Sciatic nerve (tissue), 2 donors: ENCODE results near the gene ADAMTS4. TPM values are rescaled to one million over a fixed set of nuclear protein-coding genes. Genes with fewer than 3 reads are reported as not detected.

ENCODE experiments used
- ATAC-seq: fragments of 200-7000 bp; cut with Tn5 transposase; one replicate; pipeline ENCODE4 v1.9.1; 2020; ENCODE audit warnings: mild to moderate bottlenecking, moderate library complexity
- DNase-seq: peaks from one replicate; pipeline ENCODE4 v3.0.0-alpha.2; 2020; ENCODE audit warnings: low spot score
- intact Hi-C: fragments of 100-400 bp; cut with DNase I; formaldehyde crosslinking; loops from one replicate; pipeline ENCODE4 v1.14.2; 2022
- total RNA-seq: library from RNA; stranded (reverse); fragmentation: NEBNext Ultra II Directional; extraction: Animal tissue kit (Norgen Biotek cat#: 25700); gene quantifications from one replicate; pipeline ENCODE4 v1.2.1, GENCODE V29; 2021
- donor health status: DM: no; HTN: no; CAD: no.
- donor health status: DM: no; HTN: no; CAD: no.

The ADAMTS4 gene
- total RNA-seq, 1 donor from 2014 or later: 75.9 TPM

DNA sequence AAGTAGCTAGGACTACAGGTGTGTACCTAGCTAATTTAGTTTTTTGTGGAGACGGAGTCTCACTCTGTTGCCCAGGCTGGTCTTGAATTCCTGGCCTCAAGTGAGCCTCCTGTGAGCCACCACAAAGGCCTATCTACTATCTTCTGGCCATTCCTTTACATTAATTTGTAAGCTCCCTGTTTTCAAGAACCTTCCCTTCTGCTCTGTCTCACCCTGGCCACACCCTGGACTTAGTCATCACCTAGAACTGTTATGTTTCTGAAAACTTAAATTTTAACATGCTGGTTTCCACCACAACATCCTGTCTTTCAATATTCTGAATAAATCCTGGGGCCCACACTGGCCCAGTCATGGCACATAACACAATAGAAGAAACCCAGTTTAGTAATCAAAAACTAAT lies 16.6 kb downstream of the ADAMTS4 start:
- ATAC-seq (no peak), DNase-seq (no peak)
- intact Hi-C loops: no loop called here

DNA sequence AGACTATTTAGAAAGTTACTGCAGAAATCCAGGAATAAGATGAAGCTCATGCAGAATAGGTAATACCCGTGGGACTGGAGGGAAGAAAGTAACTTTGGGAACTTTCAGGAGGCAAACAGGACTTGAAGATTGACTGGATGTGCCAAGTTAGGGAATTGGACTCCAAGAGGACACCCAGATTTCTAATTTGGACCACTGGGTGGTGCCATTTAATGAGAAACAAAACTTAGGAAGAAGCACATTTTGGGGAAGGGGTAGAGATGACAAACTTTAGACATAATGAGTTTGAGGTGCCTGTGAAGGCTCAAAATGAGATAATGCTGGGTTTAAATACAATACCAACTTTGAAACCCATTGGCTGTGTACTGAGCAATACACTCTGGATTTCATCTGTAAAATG lies 18.2 kb downstream of the ADAMTS4 start:
- DNase-seq (no peak), ATAC-seq (no peak)
- intact Hi-C loops: no loop called here

DNA sequence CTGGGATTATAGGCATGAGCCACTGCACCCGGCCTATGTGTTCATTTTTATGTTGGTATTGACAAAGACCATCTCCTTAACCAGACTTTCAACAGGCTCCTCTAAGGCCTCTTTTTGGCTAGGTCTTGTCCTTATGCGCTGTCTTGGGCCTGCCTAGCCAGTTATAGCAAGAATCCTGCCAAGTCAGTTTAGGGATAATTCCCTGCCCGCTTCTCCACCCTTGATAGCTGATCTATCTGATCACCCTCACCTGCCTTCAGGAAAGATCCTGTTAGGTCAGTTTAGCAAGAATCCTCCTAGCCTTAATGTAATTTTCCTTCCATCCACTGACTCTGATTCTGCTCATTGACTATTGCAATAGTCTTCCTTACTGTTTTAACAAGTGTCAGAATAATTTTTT lies 19.2 kb downstream of the ADAMTS4 start:
- DNase-seq (no peak), ATAC-seq (no peak)
- intact Hi-C loops: no loop called here

DNA sequence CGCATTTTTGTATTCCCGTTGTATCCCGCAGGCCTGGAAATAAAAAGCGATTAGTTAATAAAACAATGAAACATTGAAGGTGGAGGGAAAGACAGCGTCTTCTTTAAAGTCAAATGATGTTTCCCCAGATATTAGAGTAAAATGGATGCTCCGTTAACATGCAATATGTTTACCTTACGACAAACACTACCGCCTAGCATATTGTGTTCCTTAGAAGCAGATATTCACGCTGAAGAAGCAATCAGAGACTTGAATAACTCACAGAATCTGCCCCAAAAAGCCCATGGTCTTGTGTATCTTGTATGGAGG lies 21.0 kb downstream of the ADAMTS4 start:
- DNase-seq (no peak), ATAC-seq (no peak)
- intact Hi-C loops: no loop called here

DNA sequence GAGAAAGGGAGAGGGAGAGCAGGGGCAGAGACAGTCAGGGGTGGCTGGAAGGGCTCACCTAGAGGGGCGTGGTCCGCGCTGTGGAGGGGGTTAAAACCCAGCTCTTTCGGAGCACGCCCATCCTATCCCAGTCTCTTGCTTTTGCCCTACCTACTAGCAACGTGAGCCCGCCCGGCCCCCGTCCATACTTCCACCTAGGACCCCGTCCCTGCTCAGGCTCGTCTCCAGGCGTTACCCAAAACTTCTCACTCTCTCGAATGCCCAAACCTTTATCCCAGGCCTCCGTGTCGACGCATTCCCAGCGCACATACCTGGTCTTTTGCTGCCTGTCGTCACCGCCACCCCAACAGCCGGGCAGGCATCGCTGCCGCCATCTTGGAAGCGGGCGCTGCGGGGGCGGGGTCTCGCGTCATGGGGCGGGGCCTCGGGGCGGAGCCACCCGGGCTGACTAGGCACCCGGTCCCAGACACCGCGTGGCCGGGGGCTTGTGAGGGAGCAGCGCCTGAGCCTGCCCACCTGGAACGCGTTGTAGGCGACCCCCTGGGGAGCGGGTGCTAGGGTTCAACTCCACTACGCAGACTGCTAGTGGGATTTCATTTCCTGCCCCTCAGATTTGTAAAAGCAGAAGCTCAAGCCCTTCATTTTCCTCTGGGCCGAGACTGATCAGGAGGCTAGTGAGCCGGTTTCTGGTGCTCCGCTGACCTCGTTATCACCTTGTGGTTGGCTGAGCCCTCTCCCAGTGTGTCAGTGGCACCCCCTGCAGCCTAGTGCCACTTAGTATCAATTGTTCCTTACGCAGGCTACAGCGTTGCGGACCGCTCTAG lies 21.5 kb downstream of the ADAMTS4 start, which contains the start of gene B4GALT3:
B4GALT3 (minus strand) TSS at position 396 of the 824 bp plus-strand sequence. CDS start 1,447 bp downstream, outside the sequence.
- DNase-seq (peak; percentile 97), ATAC-seq (peak; percentile 97)
- intact Hi-C loops: no loop called here

DNA sequence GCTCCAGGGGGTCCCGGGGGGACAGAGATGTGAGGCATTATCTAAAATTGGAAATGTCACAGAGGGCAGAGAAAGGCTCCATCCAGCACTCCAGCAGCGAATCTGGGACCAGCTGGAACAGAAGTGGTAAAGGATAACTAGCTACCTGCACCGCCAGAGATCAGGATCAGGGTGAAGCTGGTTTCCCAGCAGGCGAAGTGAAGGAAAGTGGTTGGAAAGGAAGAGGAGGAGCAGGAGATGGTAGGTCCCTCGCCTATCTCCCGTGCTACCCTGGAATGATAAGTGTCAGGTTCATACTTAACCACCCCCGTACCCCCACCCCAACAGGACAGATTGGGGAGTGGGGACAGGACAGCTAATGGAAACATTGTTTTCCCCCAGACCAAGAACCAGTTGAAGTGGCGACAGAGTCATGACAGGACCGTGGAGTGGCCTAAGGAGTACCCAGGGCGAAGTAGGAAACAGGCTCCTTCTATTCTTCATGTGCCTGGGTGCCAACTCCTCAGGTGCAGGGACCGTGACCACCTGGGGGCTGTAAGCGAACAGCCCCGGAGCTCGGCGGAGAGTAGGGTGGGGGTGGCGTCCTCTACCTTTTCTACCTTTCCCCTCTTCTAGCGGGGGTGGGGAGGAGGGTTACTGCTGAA lies 22.3 kb downstream of the ADAMTS4 start:
- DNase-seq (no peak), ATAC-seq (no peak)
- intact Hi-C loops: no loop called here

DNA sequence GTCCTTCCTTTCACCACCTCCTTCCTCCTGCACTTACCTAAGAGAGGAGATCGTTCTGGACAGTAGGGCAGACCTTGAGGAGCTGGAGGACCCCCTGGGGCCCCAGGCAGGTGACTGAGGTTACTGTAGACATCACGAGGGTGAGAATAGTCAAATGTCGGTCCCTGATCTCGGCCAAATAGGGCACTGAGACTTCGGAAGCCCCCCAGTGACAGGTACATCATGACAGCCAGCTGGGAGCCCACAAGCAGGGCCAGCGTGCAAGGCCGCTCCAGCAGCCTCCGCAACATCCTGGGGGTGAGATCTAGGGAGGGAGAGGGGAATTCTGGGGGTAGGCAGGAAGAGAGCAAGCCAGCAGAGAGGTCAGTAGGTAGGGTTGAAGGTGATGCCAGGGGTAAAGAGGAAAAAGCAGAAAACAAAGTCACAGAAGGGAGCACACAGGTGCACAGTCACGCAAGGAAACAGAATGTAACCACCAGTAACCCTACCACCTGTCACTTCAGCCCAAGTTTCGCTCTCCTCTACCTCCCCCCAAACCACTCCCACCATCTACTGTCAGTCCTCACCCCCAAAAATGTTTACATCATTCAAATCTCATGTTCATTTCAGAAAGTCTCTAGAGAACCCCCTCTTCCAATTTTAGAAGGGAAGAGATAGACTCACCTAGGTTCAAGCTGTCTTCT lies 22.9 kb downstream of the ADAMTS4 start:
- DNase-seq: no peak
- intact Hi-C loops: no loop called here
- no peak for ATAC-seq

DNA sequence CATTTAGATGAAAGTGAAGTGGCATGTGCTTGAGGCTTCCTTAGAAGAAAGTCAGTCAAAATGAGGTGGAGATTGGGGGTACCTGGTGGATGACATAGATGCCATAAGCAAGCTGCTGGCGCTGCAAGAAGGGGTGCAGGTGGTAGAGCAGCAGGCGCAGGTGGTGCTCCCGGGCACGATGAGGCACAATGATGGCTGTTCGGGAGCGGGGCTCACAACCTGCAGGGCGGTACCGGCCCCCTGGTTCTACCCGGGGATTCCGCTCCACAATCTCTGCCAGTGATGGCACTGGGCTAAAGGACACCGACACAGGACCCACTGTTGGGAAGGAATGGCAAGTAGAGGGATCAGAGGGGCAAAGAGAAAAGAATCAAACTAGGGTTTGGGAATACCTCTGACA lies 23.9 kb downstream of the ADAMTS4 start:
- no peak for DNase-seq
- intact Hi-C loops: no loop called here
- ATAC-seq: no peak

DNA sequence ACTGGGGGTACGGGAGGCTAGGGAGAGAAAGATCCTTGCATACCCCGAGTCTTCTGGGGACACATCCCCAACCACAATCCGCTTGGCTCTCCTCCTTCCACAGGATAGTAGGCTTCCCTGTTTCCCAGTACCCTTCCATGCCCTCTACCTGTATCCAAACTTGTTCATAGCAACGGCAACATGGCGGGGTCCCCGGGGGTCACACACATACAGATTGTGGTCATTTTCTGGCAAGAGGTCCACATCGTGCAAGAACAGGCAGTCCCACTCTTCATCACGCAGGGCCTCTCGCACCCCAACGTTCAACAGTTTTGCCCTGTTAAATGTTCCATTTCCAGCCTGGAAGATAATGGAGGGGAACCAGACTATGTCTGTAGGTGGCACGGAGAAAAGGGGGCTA lies 25.1 kb downstream of the ADAMTS4 start:
- intact Hi-C loops: no loop called here
- ATAC-seq (no peak), DNase-seq (no peak)

DNA sequence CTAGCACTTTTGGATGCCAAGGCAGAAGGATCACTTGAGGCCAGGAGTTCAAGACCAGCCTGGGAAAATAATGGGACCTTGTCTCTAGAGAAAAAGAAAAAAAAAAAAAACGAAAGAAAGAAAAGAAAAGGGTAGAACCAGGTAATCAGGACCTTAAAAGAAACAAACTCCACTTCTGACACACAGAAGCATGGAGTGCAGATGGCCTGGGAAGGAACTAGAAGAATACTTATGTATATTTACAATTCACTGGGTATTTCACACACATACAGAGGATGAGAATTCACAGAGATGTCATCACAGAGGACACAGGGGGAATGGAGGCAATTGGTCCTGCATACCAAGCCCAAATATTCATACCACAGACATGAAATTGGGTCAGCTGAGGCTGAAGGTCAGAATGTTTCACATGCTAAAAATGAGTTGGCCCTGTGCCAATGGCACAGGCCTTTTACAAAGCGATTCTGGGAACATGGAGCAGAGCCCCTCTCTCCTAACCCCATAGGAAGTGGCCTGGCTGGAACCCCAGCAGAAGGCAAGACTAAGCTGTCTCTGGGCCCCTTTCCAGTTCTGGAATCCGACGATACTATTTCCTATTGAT lies 26.0 kb downstream of the ADAMTS4 start:
- ATAC-seq (peak; percentile 16), DNase-seq (no peak)
- intact Hi-C loops: no loop called here

DNA sequence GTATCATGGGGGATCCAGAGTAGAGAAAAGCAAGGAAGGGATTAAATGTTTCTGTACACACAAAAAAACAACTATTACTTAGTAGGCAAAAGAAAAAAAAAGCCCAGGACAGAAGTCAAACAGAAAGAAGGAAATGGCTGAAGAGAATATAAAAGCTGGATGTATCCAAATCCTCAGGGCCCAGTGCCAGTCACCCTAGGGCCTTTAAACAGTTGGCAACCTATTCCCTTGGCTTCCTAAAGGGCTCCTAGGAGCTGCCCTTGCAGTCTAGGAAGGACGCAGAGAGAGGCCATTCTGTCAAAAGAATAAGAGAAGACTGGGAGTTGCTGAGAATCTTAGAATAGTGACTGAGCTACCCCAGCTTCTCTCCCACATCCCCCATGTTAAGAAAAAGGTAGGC lies 26.5 kb downstream of the ADAMTS4 start:
- DNase-seq: no peak
- no peak for ATAC-seq
- intact Hi-C loops: no loop called here

DNA sequence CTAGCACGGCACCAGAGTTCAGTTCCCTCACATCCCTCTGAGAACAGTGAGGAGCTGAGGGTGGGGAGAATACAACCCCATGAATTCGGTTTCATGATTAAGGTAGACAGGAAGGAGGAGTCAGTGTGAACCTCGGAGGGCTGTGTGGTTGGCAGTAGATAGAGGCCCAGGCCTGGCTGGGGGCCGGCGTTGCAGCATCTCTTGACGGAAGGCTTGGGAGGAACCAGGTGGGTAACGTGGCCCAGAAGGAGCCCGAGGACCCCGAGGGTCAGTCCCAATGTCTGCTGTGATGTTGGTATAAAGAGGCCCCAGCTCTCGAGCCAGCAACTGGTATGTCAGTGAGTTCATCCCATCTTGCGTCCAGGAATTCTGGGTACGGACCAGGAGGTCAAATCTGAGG lies 27.2 kb downstream of the ADAMTS4 start:
- ATAC-seq (no peak), DNase-seq (no peak)
- intact Hi-C loops: no loop called here

DNA sequence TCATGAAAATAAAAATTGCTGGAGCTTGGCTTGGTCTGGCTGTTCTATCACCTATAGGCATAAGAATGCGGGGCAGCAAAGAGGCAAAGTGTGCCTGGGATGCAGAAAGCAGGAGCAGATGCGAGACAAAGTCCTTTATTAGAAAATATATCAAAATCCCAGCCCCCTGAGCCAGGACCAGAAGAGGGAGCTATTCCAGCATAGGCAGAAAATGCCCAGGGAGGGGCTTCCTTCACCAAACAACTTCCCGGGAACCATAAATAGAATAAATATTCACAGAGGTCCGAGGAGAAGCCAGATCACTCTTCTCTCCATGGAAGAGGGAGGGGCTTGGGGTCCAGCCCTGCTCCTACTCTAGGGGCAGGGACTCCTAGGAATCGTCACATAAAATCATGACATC lies 27.7 kb downstream of the ADAMTS4 start:
- ATAC-seq (no peak), DNase-seq (no peak)
- intact Hi-C loops: no loop called here

DNA sequence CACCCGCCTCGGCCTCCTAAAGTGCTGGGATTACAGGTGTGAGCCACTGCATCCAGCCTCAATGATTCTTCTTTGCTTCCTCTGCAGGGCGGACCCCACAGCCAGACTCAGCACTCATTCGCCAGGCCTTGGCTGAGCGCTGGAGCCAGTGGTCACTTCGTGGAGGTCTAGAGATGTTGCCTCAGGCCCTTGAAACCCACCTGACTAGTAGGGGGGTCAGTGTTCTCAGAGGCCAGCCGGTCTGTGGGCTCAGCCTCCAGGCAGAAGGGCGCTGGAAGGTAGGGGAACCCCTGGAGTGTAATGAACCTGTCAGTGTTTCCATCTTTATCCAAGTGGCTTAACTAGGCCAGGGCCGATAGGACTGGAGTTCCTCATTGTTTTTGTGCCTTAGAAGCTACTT lies 29.9 kb downstream of the ADAMTS4 start:
- DNase-seq (no peak), ATAC-seq (no peak)
- intact Hi-C loops: no loop called here

DNA sequence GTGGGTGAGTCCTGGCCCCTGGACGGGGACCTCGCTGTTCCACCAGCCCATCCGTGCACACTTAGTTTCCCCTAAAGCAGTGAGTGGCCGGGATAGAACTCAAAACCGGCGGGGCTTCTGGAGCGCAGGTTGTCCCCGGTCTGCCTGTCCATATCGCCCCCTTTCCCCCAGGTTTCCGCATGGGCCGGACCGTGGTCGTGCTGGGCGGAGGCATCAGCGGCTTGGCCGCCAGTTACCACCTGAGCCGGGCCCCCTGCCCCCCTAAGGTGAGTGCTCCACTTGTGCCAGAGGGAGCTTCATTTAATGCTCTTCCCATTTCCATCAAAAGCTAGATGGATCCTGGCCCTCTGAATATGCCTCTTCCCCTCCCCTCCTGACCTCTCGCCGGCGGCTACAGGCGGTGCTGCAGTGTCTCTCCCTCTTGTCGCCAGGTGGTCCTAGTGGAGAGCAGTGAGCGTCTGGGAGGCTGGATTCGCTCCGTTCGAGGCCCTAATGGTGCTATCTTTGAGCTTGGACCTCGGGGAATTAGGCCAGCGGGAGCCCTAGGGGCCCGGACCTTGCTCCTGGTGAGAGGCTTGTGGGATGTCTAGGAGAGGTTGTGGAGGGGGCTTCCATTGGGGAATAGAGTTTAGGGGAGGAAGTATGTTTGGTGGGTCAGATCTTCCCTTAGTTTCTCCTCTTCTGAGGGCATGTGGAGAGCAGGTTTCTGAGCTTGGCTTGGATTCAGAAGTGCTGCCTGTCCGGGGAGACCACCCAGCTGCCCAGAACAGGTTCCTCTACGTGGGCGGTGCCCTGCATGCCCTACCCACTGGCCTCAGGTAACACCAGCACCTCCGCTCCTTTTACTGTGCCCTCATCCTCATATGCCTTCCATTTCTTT lies 31.9 kb downstream of the ADAMTS4 start:
- DNase-seq: no peak
- intact Hi-C loops: no loop called here
- no peak for ATAC-seq

DNA sequence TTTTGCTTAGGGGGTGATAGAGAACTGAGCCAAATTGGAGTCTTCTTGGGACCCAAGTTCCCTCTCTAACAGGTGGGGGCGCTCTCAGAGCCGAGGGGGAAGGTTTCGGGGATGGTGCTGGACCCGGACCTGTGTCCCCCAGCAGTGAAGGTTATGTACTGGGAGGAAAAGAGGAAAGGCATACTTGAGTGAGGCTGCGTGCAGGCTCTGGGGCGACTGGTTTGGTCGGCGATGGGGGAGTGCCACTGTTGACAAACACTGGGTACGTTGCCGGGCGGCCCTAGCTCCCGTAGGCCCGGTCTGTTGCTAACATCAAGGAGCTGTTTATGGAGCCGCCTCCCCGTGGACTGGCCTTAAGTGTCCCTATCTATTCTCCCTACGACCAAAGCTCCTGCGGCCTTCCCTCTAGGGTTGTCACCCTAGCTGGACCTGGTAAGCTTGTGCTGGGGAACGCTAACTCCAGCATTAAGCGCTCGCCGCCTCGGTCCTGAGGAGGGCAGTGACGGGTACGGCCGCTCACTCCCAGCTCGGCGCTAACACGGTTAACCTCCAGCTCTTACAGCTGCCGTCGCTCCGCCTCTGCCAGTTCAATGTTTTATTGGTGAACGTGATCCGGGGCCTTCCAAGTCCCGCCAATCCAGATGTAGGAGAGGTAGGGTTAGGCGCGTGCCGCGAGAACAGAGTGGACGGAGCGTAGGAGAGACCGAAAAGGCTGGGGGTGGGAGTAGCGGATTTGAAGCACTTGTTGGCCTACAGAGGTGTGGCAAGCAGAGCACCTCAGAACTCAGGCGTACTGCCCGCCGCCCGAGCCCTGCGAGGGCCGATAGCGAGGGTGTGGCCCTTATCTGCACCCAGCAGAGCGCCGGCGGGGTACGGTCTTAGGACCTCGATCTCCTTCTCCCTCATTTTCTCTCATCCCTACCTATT lies 32.8 kb downstream of the ADAMTS4 start, which contains the start of gene PPOX:
PPOX (plus strand) TSS at position 685 of the 927 bp plus-strand sequence. CDS start 422 bp downstream, outside the sequence.
- DNase-seq (peak; percentile 96), ATAC-seq (peak; percentile 98)
- intact Hi-C loops: no loop called here

DNA sequence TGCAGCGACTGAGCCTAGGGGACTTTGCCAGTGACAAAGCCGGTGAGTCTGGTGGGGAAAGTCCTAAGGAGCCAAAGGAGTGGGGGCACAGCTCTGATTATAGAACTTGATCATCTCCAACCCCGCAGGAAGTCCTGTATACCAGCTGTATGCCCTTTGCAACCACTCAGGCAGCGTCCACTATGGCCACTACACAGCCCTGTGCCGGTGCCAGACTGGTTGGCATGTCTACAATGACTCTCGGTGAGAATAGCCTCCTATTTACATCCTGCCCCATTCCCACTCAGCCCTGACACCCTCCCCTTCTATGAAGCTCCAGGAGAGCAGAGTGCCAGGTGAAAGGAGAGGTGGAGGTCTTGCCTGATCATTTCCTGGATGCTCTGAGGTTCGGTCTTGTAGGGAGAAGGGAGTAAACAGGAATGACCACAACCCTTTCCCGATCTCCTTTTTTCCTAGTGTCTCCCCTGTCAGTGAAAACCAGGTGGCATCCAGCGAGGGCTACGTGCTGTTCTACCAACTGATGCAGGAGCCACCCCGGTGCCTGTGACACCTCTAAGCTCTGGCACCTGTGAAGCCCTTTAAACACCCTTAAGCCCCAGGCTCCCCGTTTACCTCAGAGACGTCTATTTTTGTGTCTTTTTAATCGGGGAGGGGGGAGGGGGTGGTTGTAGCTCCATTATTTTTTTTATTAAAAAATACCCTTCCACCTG lies 33.8 kb downstream of the ADAMTS4 start:
- ATAC-seq (no peak), DNase-seq (no peak)
- intact Hi-C loops: no loop called here
